CD4-positive, CD25-positive, alpha-beta regulatory T cell (primary cell): ENCODE data around the gene TCHP. TPM values are rescaled to one million over a fixed set of nuclear protein-coding genes. Genes with fewer than 3 reads are reported as not detected.

Experiments
- ATAC-seq, 2 donors: fragments of 150-1000 bp; cut with Tn5 transposase; one replicate each; pipeline ENCODE4 v1.10.0; 2021; ENCODE audit warnings: low read depth in 2 of 2, moderate number of reproducible peaks in 2 of 2, moderate library complexity in 1 of 2
- DNase-seq, 3 donors: peaks; one replicate each; pipeline versions ENCODE4 v3.0.0 to v3.0.0-alpha.2; 2012 to 2022; ENCODE audit warnings: mixed read lengths in 1 of 3
- H3K27ac ChIP-seq: one replicate; pipeline ENCODE4 v1.7.0; 2013; ENCODE audit warnings: mild to moderate bottlenecking, low read length; ENCODE audit not compliant: insufficient read depth, poor library complexity, severe bottlenecking
- H3K27me3 ChIP-seq: one replicate; pipeline ENCODE4 v1.7.0; 2013; ENCODE audit warnings: low read length; ENCODE audit not compliant: control insufficient read depth, insufficient read depth
- H3K36me3 ChIP-seq: one replicate; pipeline ENCODE4 v1.7.0; 2013; ENCODE audit warnings: mild to moderate bottlenecking, low read length, moderate library complexity; ENCODE audit not compliant: control insufficient read depth, insufficient read depth
- H3K4me1 ChIP-seq: 2 replicates; pipeline ENCODE4 v1.7.0; 2013; ENCODE audit warnings: mild to moderate bottlenecking, low read length; ENCODE audit not compliant: insufficient read depth, control insufficient read depth, poor library complexity, severe bottlenecking
- H3K4me3 ChIP-seq: one replicate; pipeline ENCODE4 v1.7.0; 2013; ENCODE audit warnings: low read depth, mild to moderate bottlenecking, low read length, moderate library complexity
- H3K9me3 ChIP-seq, 2 experiments: 1 replicate in 1 of 2; 2 replicates in 1 of 2; pipeline ENCODE4 v1.7.0; 2013; ENCODE audit warnings: low read length in 2 of 2, mild to moderate bottlenecking in 1 of 2, moderate library complexity in 1 of 2; ENCODE audit not compliant: control insufficient read depth in 2 of 2
- H3K27ac Mint-ChIP-seq, 3 donors: one replicate each; pipeline ENCODE4 v1.8.0; 2020 to 2022; ENCODE audit warnings: mild to moderate bottlenecking in 3 of 3, mixed read lengths in 3 of 3, moderate library complexity in 2 of 3
- H3K27me3 Mint-ChIP-seq: one replicate; pipeline ENCODE4 v1.8.0; 2022; ENCODE audit warnings: mild to moderate bottlenecking, mixed read lengths
- H3K36me3 Mint-ChIP-seq: one replicate; pipeline ENCODE4 v1.8.0; 2020; ENCODE audit warnings: mixed read lengths
- H3K4me1 Mint-ChIP-seq, 4 donors: one replicate each; pipeline ENCODE4 v1.8.0; 2020 to 2022; ENCODE audit warnings: mixed read lengths in 4 of 4, mild to moderate bottlenecking in 1 of 4
- H3K4me3 Mint-ChIP-seq, 4 donors: one replicate each; pipeline ENCODE4 v1.8.0; 2020 to 2022; ENCODE audit warnings: mild to moderate bottlenecking in 4 of 4, mixed read lengths in 4 of 4, moderate library complexity in 3 of 4
- H3K9me3 Mint-ChIP-seq, 7 donors: one replicate each; pipeline ENCODE4 v1.8.0; 2020 to 2022; ENCODE audit warnings: mixed read lengths in 7 of 7, mild to moderate bottlenecking in 3 of 7, moderate library complexity in 2 of 7
- polyA plus RNA-seq, 4 donors: library from polyadenylated mRNA; unstranded; fragments of 300-500 nt; fragmentation: Illumina TruSeq; gene quantifications; one replicate each; pipeline ENCODE4 v1.2.3, GENCODE V29; 2021
- total RNA-seq: library from RNA; stranded (reverse); gene quantifications from one replicate; pipeline ENCODE4 v1.2.3, GENCODE V29; 2022

TCHP gene
- total and polyA plus RNA-seq, 5 donors from 2014 or later = 9.0 to 29.8 (median 10.2) TPM

- peaks cover 15% of the 10 kb centered on the region for H3K36me3 ChIP-seq
- H3K27ac ChIP-seq = no peak overlapping the region
- peak overlapping the region in 2 of 3 donors; percentile 23 to 46 for H3K27ac Mint-ChIP-seq
- H3K27me3 Mint-ChIP-seq = peaks cover 4% of the 10 kb centered on the region
- H3K36me3 Mint-ChIP-seq = peaks cover 19% of the 10 kb centered on the region
- ATAC-seq = no peak
- no peaks in the 10 kb centered on the region for H3K27me3 ChIP-seq
- no peaks in the 10 kb centered on the region for H3K9me3 ChIP-seq
- H3K4me1 Mint-ChIP-seq = peaks cover 5 to 66% (median 41%) of the 10 kb centered on the region in 4 donors
- H3K9me3 Mint-ChIP-seq = peaks cover 0 to 1% (median 0%) of the 10 kb centered on the region in 7 donors
- no peak overlapping the region for H3K4me3 ChIP-seq
- no peak for DNase-seq
- H3K4me1 ChIP-seq = peaks cover 21% of the 10 kb centered on the region
- H3K4me3 Mint-ChIP-seq = peak overlapping the region in 1 of 4 donors; percentile 93
Observed at GRCh38 chr12:109875572-109876131, 24.4 kb upstream of the TCHP start.

- peaks cover 13% of the 10 kb centered on the region for H3K36me3 ChIP-seq
- peaks cover 0 to 1% (median 0%) of the 10 kb centered on the region in 7 donors for H3K9me3 Mint-ChIP-seq
- H3K4me3 Mint-ChIP-seq = peak overlapping the region in 1 of 4 donors; percentile 93
- no peak overlapping the region for H3K27ac ChIP-seq
- H3K4me1 Mint-ChIP-seq = peaks cover 11 to 69% (median 43%) of the 10 kb centered on the region in 4 donors
- H3K4me1 ChIP-seq = peaks cover 27% of the 10 kb centered on the region
- ATAC-seq (no peak), DNase-seq (no peak)
- no peaks in the 10 kb centered on the region for H3K9me3 ChIP-seq
- H3K27ac Mint-ChIP-seq = peak overlapping the region in 2 of 3 donors; percentile 46 to 92
- H3K36me3 Mint-ChIP-seq = peaks cover 17% of the 10 kb centered on the region
- H3K4me3 ChIP-seq = no peak overlapping the region
- H3K27me3 Mint-ChIP-seq = peaks cover 4% of the 10 kb centered on the region
- no peaks in the 10 kb centered on the region for H3K27me3 ChIP-seq
Observed at GRCh38 chr12:109876406-109876805, 23.7 kb upstream of the TCHP start.

- peaks cover 12% of the 10 kb centered on the region for H3K36me3 Mint-ChIP-seq
- peak overlapping the region; percentile 69 to 93 (median 84) for H3K4me3 Mint-ChIP-seq
- H3K27me3 Mint-ChIP-seq = peaks cover 4% of the 10 kb centered on the region
- Histone ChIP-seq H3K27ac (no peak overlapping the region), H3K9me3 (no peaks in the 10 kb centered on the region), H3K4me3 (peak overlapping the region; percentile 40), H3K27me3 (no peaks in the 10 kb centered on the region), H3K4me1 (peaks cover 27% of the 10 kb centered on the region), H3K36me3 (peaks cover under 1% of the 10 kb centered on the region)
- H3K27ac Mint-ChIP-seq = peak overlapping the region in 1 of 3 donors; percentile 92
- DNase-seq (no peak), ATAC-seq (no peak)
- peaks cover 11 to 65% (median 41%) of the 10 kb centered on the region in 4 donors for H3K4me1 Mint-ChIP-seq
- H3K9me3 Mint-ChIP-seq = peaks cover 0 to 1% (median 0%) of the 10 kb centered on the region in 7 donors
Observed at GRCh38 chr12:109877504-109878246, 22.4 kb upstream of the TCHP start.

GRCh38 chr12:109878247-109878625 is 21.8 kb upstream of the TCHP start:
- peaks cover 11% of the 10 kb centered on the region for H3K36me3 Mint-ChIP-seq
- ATAC-seq (no peak), DNase-seq (no peak)
- Histone ChIP-seq H3K36me3 (no peaks in the 10 kb centered on the region), H3K27ac (no peak overlapping the region), H3K27me3 (no peaks in the 10 kb centered on the region), H3K9me3 (no peaks in the 10 kb centered on the region), H3K4me1 (peaks cover 27% of the 10 kb centered on the region), H3K4me3 (peak overlapping the region; percentile 94)
- peak overlapping the region in 2 of 3 donors; percentile 88 to 92 for H3K27ac Mint-ChIP-seq
- H3K27me3 Mint-ChIP-seq = peaks cover 4% of the 10 kb centered on the region
- peaks cover 11 to 64% (median 40%) of the 10 kb centered on the region in 4 donors for H3K4me1 Mint-ChIP-seq
- peaks cover 0 to 1% (median 0%) of the 10 kb centered on the region in 7 donors for H3K9me3 Mint-ChIP-seq
- H3K4me3 Mint-ChIP-seq = peak overlapping the region; percentile 93 to 97 (median 96)

GRCh38 chr12:109878749-109879148 is 21.3 kb upstream of the TCHP start:
- Histone ChIP-seq H3K4me3 (peak overlapping the region; percentile 94), H3K27me3 (no peaks in the 10 kb centered on the region), H3K36me3 (no peaks in the 10 kb centered on the region), H3K27ac (no peak overlapping the region), H3K4me1 (peaks cover 27% of the 10 kb centered on the region), H3K9me3 (no peaks in the 10 kb centered on the region)
- H3K4me3 Mint-ChIP-seq = peak overlapping the region; percentile 93 to 97 (median 96)
- H3K27ac Mint-ChIP-seq = peak overlapping the region in 2 of 3 donors; percentile 80 to 88
- peaks cover 4% of the 10 kb centered on the region for H3K27me3 Mint-ChIP-seq
- peaks cover 0 to 1% (median 0%) of the 10 kb centered on the region in 7 donors for H3K9me3 Mint-ChIP-seq
- ATAC-seq = no peak
- peaks cover 11 to 64% (median 40%) of the 10 kb centered on the region in 4 donors for H3K4me1 Mint-ChIP-seq
- DNase-seq = no peak
- peaks cover 11% of the 10 kb centered on the region for H3K36me3 Mint-ChIP-seq

GRCh38 chr12:109879351-109880042 is 20.6 kb upstream of the TCHP start:
- Mint-ChIP-seq H3K27me3 (peaks cover 4% of the 10 kb centered on the region), H3K4me1 (peaks cover 11 to 63% (median 39%) of the 10 kb centered on the region in 4 donors), H3K4me3 (peak overlapping the region; percentile 93 to 97 (median 96)), H3K36me3 (peaks cover 11% of the 10 kb centered on the region), H3K9me3 (peaks cover 0 to 1% (median 0%) of the 10 kb centered on the region in 7 donors), H3K27ac (peak overlapping the region; percentile 88 to 97 (median 96))
- ATAC-seq (no peak), DNase-seq (no peak)
- Histone ChIP-seq H3K4me1 (peaks cover 27% of the 10 kb centered on the region), H3K4me3 (peak overlapping the region; percentile 94), H3K27me3 (no peaks in the 10 kb centered on the region), H3K9me3 (no peaks in the 10 kb centered on the region), H3K27ac (peak overlapping the region; percentile 75), H3K36me3 (no peaks in the 10 kb centered on the region)

- Mint-ChIP-seq H3K27ac (peak within 1 kb of the TSS; percentile 88 to 98 (median 97)), H3K4me3 (peak within 1 kb of the TSS; percentile 93 to 97 (median 96)), H3K27me3 (peaks cover 4% of the 10 kb centered on the region), H3K4me1 (peaks cover 11 to 55% (median 34%) of the 10 kb centered on the region in 4 donors), H3K36me3 (peaks cover 5% of the 10 kb centered on the region), H3K9me3 (peaks cover 0 to 1% (median 0%) of the 10 kb centered on the region in 7 donors)
- Histone ChIP-seq H3K36me3 (no peaks in the 10 kb centered on the region), H3K27me3 (no peaks in the 10 kb centered on the region), H3K4me3 (peak within 1 kb of the TSS; percentile 94), H3K27ac (peak within 1 kb of the TSS; percentile 75), H3K9me3 (no peaks in the 10 kb centered on the region), H3K4me1 (peaks cover 27% of the 10 kb centered on the region)
- ATAC-seq = peak; percentile 96 to 98
- DNase-seq = peak; percentile 85 to 92 (median 92)
Observed at GRCh38 chr12:109880043-109880931, 19.8 kb upstream of the TCHP start, which contains the start of gene GLTP. TSS of gene GLTP (minus strand) at chr12:109880541. CDS start at chr12:109880374, 167 bp downstream.
